Esophagus squamous epithelium (tissue), 5 donors: ENCODE results near the gene LRBA. TPM values are rescaled to one million over a fixed set of nuclear protein-coding genes. Genes with fewer than 3 reads are reported as not detected.
"Not testable (repeated sequence)": the region's sequence is repeated elsewhere in the genome, so short reads cannot be mapped to it uniquely, and the experiment has no call there.

ENCODE experiments used
- DNase-seq: peaks from one replicate; lab custom pipeline; 2025; lab: John Stamatoyannopoulos, UW
- H3K27ac ChIP-seq, 4 donors: fragments of 200-600 bp; sonication (generic); one replicate each; pipeline ENCODE4 v1.5.1; 2016 to 2019; ENCODE audit warnings: mild to moderate bottlenecking in 1 of 4
- H3K27me3 ChIP-seq, 4 donors: fragments of 200-600 bp; sonication (generic); 1 replicate in 3 of 4; 2 replicates in 1 of 4; pipeline versions ENCODE4 v1.5.1 to v1.6.0; 2017 to 2021; ENCODE audit warnings: antibody characterized with exemption in 1 of 4
- H3K36me3 ChIP-seq, 3 donors: fragments of 200-600 bp; sonication (generic); one replicate each; pipeline ENCODE4 v1.5.1; 2016 to 2019
- H3K4me1 ChIP-seq, 3 donors: fragments of 200-600 bp; sonication (generic); one replicate each; pipeline ENCODE4 v1.5.1; 2017 to 2019
- H3K4me3 ChIP-seq, 4 donors: fragments of 200-600 bp; sonication (generic); 1 replicate in 3 of 4; 2 replicates in 1 of 4; pipeline ENCODE4 v1.5.1; 2016 to 2019; ENCODE audit warnings: mild to moderate bottlenecking in 2 of 4, moderate library complexity in 1 of 4
- H3K9me3 ChIP-seq, 3 donors: fragments of 200-600 bp; sonication (generic); one replicate each; pipeline ENCODE4 v1.5.1; 2016 to 2019
- POLR2A ChIP-seq, 4 donors: fragments of 450-650 bp; IDR thresholded peaks; one replicate each; pipeline ENCODE4 v1.6.1; 2017; ENCODE audit warnings: antibody characterized with exemption in 4 of 4, mild to moderate bottlenecking in 4 of 4, moderate library complexity in 3 of 4
- WGBS, 2 donors: methylation state at CpG; one replicate each; pipeline ENCODE4 v1.1.5; 2018; 5-methylcytosine and 5-hydroxymethylcytosine counted together
- intact Hi-C: fragments of 100-400 bp; cut with DNase I; formaldehyde crosslinking; loops from one replicate; pipeline ENCODE4 v1.15.0; 2022
- total RNA-seq, 4 donors: library from RNA; depleted of rRNA; stranded (reverse); fragments of >200 nt; gene quantifications; one replicate each; pipeline ENCODE4 v1.1.0, GENCODE V29; 2016
- TF ChIP-seq, protein P1 (sequence below), 6 experiments: fragments of 450-650 bp in 4 of 6; fragments of 200-600 bp in 2 of 6; sonication (generic) in 2 of 6; IDR thresholded peaks; one replicate each; pipeline ENCODE4 v1.5.1; 2016 to 2019; ENCODE audit warnings: antibody characterized with exemption in 6 of 6, mild to moderate bottlenecking in 4 of 6, moderate library complexity in 4 of 6
- donor health status: DM: yes; HTN: yes; CAD: no.

LRBA gene
- total RNA-seq, 4 donors from 2014 or later: 54.7 to 91.8 (median 66.2) TPM

DNA sequence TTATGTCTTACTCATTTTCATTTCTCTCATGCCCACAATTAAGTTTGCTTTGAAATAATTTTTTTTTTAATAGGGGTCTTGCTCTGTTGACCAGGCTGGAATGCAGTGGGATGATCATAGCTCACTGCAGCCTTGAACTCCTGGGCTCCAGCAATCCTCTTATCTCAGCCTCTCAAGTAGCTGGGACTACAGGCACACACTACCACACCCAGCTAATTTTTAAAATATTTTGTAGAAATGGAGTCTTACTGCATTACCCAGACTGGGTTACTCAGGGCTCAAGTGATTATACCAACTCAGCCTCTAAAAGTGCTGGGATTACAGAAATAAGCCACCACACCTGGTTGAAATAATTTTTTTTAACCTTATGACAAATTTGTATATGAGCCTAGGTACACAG is 452.3 kb downstream of the LRBA start:
- intact Hi-C loops: no loop called here

DNA sequence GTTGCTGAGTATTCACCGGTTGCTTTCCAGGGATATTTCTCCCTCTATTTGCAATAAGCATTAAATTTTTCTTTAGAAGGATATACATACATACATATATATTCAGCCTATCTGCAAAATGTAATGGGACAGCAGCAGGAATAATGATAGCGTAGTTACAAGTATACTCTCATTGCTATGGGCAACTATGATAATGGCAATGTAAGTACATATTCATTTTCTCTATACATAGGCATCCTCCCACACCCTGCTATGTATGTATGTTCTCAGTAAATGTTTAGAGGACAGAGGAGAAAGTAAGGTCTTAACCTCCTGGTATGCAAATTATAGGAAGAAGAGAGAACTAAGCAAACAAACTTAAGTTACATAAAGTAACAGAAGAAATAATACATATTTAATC is 452.8 kb downstream of the LRBA start:
- Histone ChIP-seq H3K4me1 (no peaks in the 10 kb centered on the region), H3K4me3 (no peak overlapping the region), H3K36me3 (peaks cover 0 to 7% (median 0%) of the 10 kb centered on the region in 3 donors), H3K27ac (no peak overlapping the region), H3K27me3 (no peaks in the 10 kb centered on the region), H3K9me3 (peaks cover 0 to 3% (median 0%) of the 10 kb centered on the region in 3 donors)
- DNase-seq: no peak
- TF ChIP-seq, protein P1, sequence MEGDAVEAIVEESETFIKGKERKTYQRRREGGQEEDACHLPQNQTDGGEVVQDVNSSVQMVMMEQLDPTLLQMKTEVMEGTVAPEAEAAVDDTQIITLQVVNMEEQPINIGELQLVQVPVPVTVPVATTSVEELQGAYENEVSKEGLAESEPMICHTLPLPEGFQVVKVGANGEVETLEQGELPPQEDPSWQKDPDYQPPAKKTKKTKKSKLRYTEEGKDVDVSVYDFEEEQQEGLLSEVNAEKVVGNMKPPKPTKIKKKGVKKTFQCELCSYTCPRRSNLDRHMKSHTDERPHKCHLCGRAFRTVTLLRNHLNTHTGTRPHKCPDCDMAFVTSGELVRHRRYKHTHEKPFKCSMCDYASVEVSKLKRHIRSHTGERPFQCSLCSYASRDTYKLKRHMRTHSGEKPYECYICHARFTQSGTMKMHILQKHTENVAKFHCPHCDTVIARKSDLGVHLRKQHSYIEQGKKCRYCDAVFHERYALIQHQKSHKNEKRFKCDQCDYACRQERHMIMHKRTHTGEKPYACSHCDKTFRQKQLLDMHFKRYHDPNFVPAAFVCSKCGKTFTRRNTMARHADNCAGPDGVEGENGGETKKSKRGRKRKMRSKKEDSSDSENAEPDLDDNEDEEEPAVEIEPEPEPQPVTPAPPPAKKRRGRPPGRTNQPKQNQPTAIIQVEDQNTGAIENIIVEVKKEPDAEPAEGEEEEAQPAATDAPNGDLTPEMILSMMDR (IDR thresholded peaks at IDR 0.05): no peak
- no peak for TF ChIP-seq POLR2A (IDR thresholded peaks at IDR 0.05)
- 94 to 98% methylated on average over 2 of the region's 2 CpGs for WGBS, 2 donors
- intact Hi-C loops: no loop called here

More for the DNA sequence above, 452.3 kb downstream of the LRBA start:
- peaks cover 0 to 3% (median 0%) of the 10 kb centered on the region in 3 donors for H3K9me3 ChIP-seq
- H3K27ac ChIP-seq: no peak overlapping the region
- H3K4me1 ChIP-seq: no peaks in the 10 kb centered on the region
- H3K36me3 ChIP-seq: peaks cover 0 to 7% (median 0%) of the 10 kb centered on the region in 3 donors
- TF ChIP-seq, protein P1 (IDR thresholded peaks at IDR 0.05): no peak
- DNase-seq: no peak
- H3K4me3 ChIP-seq: no peak overlapping the region
- no peaks in the 10 kb centered on the region for H3K27me3 ChIP-seq

- Histone ChIP-seq H3K4me1 (no peaks in the 10 kb centered on the region), H3K36me3 (peaks cover 0 to 7% (median 0%) of the 10 kb centered on the region in 3 donors), H3K27ac (no peak overlapping the region), H3K4me3 (no peak overlapping the region), H3K9me3 (peaks cover 0 to 3% (median 0%) of the 10 kb centered on the region in 3 donors), H3K27me3 (no peaks in the 10 kb centered on the region)
- intact Hi-C loops: no loop called here
- WGBS, 2 donors: 91 to 93% methylated on average over 2 of the region's 2 CpGs
- TF ChIP-seq, protein P1 (IDR thresholded peaks at IDR 0.05): no peak
- TF ChIP-seq POLR2A (IDR thresholded peaks at IDR 0.05): no peak
- DNase-seq: no peak
Measured at GRCh38 chr4:150561143-150561737, 453.8 kb downstream of the LRBA start.

DNA sequence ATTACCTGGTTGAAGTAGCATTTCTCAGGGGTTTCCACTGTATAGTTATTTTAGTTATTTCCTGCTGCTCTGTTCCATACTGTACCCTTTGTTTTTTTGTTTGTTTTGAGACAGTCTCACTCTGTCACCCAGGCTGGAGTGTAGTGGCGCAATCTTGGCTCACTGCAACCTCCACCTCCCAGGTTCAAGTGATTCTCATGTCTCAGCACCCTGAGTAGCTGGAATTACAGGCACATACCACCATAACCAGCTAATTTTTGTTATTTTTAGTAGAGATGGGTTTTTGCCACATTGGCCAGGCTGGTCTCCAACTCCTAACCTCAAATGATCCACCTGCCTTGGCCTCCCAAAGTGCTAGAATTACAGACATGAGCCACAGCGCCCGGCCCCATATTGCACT is 457.3 kb downstream of the LRBA start:
- DNase-seq, H3K4me3 ChIP-seq, intact Hi-C loops, H3K27ac ChIP-seq, H3K36me3 ChIP-seq, H3K4me1 ChIP-seq, H3K27me3 ChIP-seq, H3K9me3 ChIP-seq: not testable (repeated sequence)
- 98 to 100% methylated on average over 3 of the region's 3 CpGs for WGBS, 2 donors

GRCh38 chr4:150547154-150547838 is 467.8 kb downstream of the LRBA start:
- Histone ChIP-seq H3K4me1 (no peaks in the 10 kb centered on the region), H3K27ac (no peak overlapping the region), H3K4me3 (no peak overlapping the region), H3K27me3 (no peaks in the 10 kb centered on the region), H3K9me3 (no peaks in the 10 kb centered on the region), H3K36me3 (no peaks in the 10 kb centered on the region)
- intact Hi-C loops: no loop called here
- 81 to 82% methylated on average over 4 of the region's 4 CpGs for WGBS, 2 donors
- no peak for TF ChIP-seq POLR2A (IDR thresholded peaks at IDR 0.05)
- TF ChIP-seq, protein P1 (IDR thresholded peaks at IDR 0.05): no peak
- no peak for DNase-seq
